Lung microvascular endothelial cell (primary cell): Measurements from ENCODE around the gene ZNF599. TPM values are rescaled to one million over a fixed set of nuclear protein-coding genes. Genes with fewer than 3 reads are reported as not detected.
A peak's percentile ranks its signal among the peaks of the same experiment; 100 is the strongest.
"Not testable (repeated sequence)": the region's sequence is repeated elsewhere in the genome, so short reads cannot be mapped to it uniquely, and the experiment has no call there.

Source experiments
- DNase-seq, 2 donors: peaks; one replicate each; pipeline versions ENCODE4 v3.0.0 to v3.0.0-alpha.2; 2010; ENCODE audit warnings: low read depth in 2 of 2
- total RNA-seq: library from RNA; depleted of rRNA; stranded (reverse); fragments of >200 nt; gene quantifications from 2 replicates; pipeline ENCODE4 v1.2.1, GENCODE V29; 2014

The ZNF599 gene
- 3.3 and 4.6 TPM in 2 replicates for total RNA-seq

- peak; percentile 90 to 94 for DNase-seq
Observed at GRCh38 chr19:34772697-34773554, at the start of gene ZNF599. Gene ZNF599 (minus strand): TSS chr19:34773215. CDS start chr19:34772841, 374 bp downstream.

DNA sequence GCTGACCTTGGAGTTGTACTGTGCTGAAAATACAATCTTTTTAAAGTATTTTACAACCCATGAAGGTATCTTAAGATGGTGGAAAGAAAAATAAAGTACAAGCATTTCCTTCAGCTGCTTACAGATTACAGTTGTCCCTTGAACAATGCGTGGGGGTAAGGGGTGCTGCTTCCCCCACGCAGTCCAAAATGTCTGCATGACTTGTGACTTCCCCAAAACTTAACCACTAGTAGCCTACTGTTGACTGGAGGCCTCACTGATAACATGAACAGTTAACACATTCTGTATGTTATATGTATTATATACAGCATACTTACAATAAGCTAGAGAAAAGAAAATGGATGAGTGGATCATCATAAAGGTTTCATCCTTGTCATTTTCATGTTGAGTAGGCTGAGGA lies 45.3 kb upstream of the ZNF599 start:
- no peak for DNase-seq

DNA sequence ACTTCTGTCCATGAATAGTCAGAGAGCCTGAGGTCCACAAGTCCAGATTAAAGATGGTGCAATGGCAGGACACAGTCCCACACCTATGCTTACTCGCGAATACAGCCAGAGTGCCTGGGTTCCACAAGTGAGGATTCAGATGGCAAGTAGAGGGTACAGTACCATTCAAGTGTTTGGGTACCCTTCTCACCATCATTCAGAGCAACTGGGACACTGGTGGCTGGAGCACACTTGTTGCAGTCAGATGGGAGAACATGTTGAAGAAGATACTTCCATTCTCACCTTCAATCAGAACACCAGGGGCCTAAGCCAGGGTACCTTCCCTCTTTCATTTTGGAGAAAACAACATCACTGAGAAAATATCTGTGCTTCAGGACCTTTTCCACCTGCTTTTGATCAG lies 43.7 kb upstream of the ZNF599 start:
- DNase-seq = no peak

GRCh38 chr19:34808566-34808965 lies 35.6 kb upstream of the ZNF599 start:
- peak in 1 of 2 donors; percentile 40 for DNase-seq

DNA sequence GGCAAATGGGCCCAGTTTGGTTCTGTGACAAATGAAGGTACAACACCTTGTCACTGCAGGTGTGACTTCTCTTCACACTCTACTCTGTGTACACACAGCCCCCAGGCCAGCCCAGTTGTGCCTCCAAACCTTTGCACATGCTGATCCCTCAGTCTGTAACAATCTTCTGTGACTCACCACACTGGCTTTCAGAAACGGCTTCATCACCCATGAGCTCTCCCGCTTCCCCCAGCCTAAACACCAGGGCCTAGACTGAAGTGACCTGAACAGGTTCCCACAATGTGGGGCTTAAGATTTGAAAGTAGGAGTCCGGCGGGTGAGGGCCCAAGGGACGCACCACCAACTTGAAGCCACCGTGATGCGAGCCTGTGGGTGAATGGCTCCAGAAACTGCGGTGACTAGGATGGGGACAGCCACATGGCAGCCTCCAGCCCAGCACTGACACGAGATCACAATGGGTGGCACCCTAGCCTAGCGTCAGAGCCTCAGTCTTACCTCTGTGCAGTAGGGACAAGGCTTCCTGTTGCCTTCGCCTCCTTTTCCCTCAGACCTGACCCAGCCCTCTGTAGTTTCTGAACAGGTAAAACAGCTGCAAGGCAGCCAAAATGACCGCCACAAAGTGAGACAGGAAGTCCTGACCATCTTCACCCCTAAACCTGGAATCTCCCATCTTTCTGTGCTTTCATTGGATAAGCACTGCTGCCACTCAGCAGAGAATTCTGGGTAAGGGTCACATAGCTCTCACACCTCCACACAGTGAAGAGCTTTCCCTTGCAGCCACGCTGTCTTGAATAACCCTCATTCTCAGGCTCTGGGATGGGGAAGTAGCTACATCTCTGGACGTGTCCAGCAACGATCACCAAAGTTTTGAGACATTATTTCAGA lies 34.2 kb upstream of the ZNF599 start:
- no peak for DNase-seq

GRCh38 chr19:34804115-34804514 lies 31.1 kb upstream of the ZNF599 start:
- DNase-seq = no peak

DNA sequence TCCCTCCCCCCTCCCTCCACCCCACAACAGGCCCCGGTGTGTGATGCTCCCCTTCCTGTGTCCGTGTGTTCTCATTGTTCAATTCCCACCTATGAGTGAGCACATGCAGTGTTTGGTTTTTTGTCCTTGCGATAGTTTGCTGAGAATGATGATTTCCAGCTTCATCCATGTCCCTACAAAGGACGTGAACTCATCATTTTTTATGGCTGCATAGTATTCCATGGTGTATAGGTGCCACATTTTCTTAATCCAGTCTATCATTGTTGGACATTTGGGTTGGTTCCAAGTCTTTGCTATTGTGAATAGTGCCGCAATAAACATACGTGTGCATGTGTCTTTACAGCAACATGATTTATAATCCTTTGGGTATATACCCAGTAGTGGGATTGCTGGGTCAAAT lies 23.9 kb upstream of the ZNF599 start:
- DNase-seq = not testable (repeated sequence)

- no peak for DNase-seq
Observed at GRCh38 chr19:34794066-34794960, 21.3 kb upstream of the ZNF599 start.

DNA sequence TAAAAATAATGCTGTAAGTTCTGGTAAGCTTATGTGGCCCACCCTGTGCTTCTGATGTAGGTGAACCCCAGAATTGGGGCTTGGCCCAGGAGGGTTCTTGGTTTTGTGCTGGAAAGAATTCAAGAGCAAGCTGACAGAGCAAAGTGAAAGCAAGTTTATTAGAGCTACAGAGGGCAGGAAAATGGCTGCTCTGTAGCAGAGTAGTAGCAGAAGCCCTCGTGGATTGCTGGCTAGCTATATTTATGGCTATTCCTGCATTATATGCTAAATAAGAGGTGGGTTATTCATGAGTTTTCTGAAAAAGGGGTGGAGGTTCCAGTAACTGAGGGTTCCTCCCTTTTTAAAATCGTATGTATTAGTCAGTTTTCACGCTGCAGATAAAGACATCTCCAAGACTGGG lies 20.6 kb upstream of the ZNF599 start:
- DNase-seq = peak; percentile 7 to 16

DNA sequence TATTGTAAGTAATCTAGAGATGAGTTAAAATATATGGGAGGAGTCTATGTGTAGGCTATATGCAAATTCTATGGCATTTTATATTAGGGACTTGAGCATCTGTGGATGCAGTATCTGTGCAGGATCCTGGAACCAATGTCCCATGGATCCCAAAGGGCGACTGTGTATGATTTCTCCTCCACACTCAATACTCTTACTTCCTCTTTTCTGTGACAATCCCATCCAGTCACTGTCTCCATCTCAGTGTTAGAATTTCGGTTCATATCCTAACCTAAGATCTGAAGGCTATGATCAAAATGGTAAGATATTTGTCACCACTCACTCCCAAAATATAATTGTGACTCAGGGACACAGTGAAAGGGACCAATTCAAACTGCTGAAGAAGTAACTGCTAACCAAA lies 15.1 kb upstream of the ZNF599 start:
- DNase-seq = no peak

DNA sequence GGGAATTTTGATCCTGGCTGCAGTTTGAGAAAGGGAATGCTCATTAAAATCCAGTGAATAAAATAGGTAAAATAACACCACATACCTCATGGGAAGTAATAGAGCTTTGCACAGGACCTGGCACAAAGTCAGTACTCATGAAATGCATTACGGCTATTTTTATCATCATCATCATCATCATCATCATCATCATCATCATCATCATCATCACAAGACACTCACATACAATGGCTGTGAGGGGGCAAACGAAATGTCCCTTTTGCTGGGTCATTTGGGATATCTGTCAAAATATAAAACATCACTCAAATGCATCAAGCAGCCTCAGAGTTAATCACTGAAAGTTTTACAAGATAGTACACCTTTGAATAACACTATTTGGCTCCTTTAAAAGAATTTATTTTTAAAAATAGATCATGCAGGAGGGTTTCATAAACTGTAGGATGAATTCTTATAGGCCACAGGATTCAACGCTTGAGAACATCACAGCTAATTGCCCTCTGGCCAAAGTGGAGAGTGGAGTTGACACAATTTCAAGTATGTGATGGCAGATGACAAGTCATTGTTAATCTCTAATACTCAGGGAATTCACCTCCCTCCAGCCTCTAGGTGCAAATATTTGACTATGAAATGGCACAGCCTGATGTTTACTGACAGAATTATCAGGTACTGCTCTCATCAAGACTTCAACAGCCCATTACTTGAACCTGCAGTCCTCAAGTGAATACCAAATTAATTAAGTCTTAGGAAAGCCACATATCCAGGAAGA lies 14.2 kb upstream of the ZNF599 start:
- no peak for DNase-seq

DNA sequence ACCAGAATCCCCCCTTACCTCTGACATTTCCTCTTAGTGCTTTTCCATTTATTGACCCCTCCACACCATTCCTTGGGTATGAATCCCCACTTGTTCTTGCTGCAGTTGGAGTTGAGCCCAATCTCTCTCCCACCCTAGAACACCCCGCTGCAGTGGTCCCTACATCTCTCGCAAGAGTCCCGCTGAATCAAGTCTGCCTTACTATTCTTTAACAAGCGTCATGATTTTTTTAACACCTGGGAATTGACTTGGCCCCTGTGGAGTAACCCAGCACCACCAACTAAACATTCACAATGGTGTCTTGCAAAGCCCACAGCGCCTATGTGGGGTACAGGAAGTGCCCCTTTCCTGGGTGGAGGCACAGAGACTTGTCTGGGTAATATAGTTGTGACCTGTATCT lies 13.2 kb upstream of the ZNF599 start:
- DNase-seq = no peak

DNA sequence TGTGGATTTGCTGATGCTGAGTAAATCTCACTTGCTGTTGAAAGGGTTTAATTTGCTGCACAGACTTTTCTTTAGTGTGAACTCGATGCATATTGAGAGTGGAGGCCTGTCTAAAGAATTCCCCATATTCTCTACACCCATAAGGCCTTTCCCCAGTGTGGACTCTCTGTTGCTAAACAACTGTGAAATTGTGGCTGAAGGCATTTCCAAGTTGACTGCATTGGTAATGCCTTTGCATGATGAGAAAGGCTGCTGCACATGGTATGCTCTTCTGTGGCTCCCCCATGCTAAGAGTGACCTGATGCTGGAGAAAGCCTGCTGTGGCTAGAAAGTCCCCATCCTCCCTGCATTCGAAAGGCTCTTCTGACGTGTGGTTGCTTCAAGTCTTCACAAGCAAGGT lies 6.6 kb upstream of the ZNF599 start:
- DNase-seq = no peak

DNA sequence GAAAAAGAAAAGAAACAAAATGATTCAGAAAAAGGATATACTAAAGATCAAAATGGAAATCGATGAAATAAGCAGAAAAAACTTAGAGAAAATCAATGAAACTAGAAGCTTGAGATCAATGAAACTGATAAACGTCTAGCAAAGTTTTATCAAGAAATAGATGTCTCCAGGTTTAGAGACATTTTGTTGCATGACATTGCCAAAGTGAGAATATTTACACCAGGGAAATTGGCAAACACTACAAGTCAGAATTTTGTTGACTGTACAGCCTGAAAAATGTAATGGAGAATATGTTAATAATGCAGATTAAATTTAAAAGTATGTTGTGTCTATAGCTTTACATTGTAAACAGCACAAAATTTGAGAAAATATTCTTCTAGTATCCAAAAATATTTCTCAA lies 5.3 kb upstream of the ZNF599 start:
- no peak for DNase-seq

GRCh38 chr19:34774857-34775256 lies 1.8 kb upstream of the ZNF599 start:
- no peak for DNase-seq

DNA sequence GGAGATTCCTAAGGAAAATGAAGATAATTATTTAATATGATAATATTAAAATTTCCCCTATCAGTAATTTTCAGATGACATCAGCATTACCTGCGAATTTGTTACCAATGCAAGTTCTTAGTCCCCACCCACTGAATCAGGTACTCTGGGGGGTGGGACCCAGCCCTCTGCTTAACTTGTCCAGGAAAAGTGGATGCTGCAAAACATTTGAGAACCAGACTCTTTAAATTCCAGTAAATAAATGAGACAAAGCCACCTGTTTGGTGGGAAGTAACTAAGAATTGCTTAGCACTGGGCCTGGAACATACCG lies 495 bp upstream of the ZNF599 start:
- DNase-seq = no peak

DNA sequence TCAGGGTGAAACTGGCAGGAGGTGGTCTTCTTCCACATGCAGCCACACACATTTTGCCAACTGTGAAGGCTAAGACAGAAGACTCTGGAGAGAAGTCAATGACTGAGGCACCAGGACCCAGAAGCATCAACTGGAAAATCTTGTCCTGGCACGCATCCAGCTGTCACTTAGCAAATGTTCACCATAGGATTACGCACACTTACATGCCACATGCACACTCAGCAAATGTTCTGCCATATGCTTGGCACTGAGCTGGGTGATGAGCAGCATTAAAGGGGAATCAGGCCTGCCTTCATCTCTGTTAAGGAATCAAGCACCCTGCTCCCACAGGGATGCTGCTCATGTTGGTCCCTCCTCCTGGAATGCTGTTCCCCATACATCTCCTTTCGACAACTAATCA lies 5.1 kb downstream of the ZNF599 start:
- DNase-seq = no peak

DNA sequence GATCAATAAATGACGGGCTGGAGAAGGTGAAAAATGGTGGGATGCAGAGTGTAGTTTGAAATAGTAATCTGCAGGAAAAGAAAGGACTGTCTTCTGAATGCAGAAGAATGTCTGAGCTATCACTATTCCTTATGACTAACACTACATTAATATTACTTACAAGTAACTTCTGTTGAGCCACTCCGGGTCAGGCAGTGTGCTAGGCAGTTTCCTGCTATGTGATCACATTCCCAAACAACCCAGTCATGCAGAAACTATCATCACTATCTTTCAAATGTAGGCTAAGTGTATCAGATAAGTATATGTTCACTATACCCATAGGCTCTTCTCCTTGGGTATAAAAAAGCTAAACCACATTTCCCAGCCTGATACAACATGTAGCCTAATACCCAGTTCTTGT lies 6.6 kb downstream of the ZNF599 start:
- no peak for DNase-seq

- peak in 1 of 2 donors; percentile 3 for DNase-seq
Observed at GRCh38 chr19:34759218-34759917, 13.6 kb downstream of the ZNF599 start.

GRCh38 chr19:34757441-34757840 lies 15.6 kb downstream of the ZNF599 start:
- DNase-seq = no peak
